Thymus (tissue), 11 donors: Measurements from ENCODE around the gene SEMA4B. TPM values are rescaled to one million over a fixed set of nuclear protein-coding genes. Genes with fewer than 3 reads are reported as not detected.

Source experiments
- DNase-seq, 9 donors: peaks; one replicate each; pipeline ENCODE4 v3.0.0-alpha.2; 2013; ENCODE audit warnings: low spot score in 9 of 9, low read depth in 6 of 9, missing footprints in 1 of 9
- H3K27ac ChIP-seq, 2 donors: one replicate each; pipeline ENCODE4 v1.5.1; 2013; ENCODE audit warnings: control low read depth in 1 of 2, low read depth in 1 of 2, low read length in 1 of 2, mild to moderate bottlenecking in 1 of 2, moderate library complexity in 1 of 2
- H3K27me3 ChIP-seq, 2 donors: one replicate each; pipeline ENCODE4 v1.5.1; 2013; ENCODE audit warnings: low read length in 1 of 2; ENCODE audit not compliant: control insufficient read depth in 2 of 2, insufficient read depth in 1 of 2
- H3K36me3 ChIP-seq, 2 donors: one replicate each; pipeline ENCODE4 v1.5.1; 2013; ENCODE audit warnings: low read length in 1 of 2, mild to moderate bottlenecking in 1 of 2, moderate library complexity in 1 of 2; ENCODE audit not compliant: control insufficient read depth in 2 of 2, insufficient read depth in 2 of 2
- H3K4me1 ChIP-seq, 2 donors: one replicate each; pipeline ENCODE4 v1.5.1; 2013; ENCODE audit warnings: low read length in 2 of 2; ENCODE audit not compliant: control insufficient read depth in 2 of 2, insufficient read depth in 2 of 2
- H3K4me3 ChIP-seq, 2 donors: one replicate each; pipeline ENCODE4 v1.5.1; 2013; ENCODE audit warnings: low read length in 2 of 2, control low read depth in 1 of 2, mild to moderate bottlenecking in 1 of 2
- H3K9me3 ChIP-seq, 2 donors: one replicate each; pipeline ENCODE4 v1.5.1; 2013; ENCODE audit warnings: low read length in 1 of 2, mild to moderate bottlenecking in 1 of 2; ENCODE audit not compliant: control insufficient read depth in 2 of 2, insufficient read depth in 1 of 2
- WGBS: extraction: QIAGEN DNeasy Blood & Tissue Kit; methylation state at CpG from one replicate; pipeline ENCODE4 v1.1.7; 2013; 5-methylcytosine and 5-hydroxymethylcytosine counted together
- polyA plus RNA-seq: library from polyadenylated mRNA; stranded (reverse); fragments of 200-250 nt; gene quantifications from one replicate; pipeline ENCODE4 v1.2.3, GENCODE V29; 2013
- total RNA-seq: library from RNA; stranded (reverse); fragments of 120-200 nt; gene quantifications from one replicate; pipeline ENCODE4 v1.2.4, GENCODE V29; 2013
- donor health status: healthy.

Gene SEMA4B
- total and polyA plus RNA-seq, 2 donors: 6.5 to 32.8 TPM

DNA sequence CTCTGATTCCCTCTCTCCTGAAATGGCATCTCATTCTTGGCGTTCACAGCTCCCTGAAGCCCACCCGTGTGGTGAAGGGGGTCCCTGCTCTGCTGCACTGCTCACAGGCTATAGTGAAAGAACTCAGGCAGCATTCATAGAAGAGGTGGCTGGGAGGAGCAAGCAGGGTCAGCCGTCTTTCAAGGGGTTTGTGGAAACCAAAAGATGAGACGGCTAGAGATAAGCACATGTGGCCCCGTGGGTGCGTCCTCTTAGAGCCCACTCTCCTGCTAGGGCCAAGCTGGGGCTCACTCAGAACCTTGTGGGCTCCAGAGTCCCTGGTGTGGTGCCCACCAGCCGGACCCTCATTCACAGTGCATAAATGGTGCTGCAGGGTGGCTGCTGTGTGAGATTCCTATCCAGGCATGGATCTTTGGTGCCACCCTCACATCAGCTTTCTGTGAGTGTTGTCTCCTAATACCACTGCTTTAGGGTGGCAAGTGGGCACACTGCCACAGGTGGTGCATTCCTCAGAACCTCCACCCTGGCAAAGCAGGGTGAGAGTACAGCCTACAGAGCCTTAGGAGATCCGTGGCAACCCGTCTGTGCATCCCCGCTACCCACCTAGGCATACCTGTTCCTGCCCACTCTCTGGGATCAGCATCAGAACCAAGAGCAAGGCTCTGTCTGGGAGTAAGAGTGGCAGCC is 11.2 kb upstream of the SEMA4B start:
- no peak for DNase-seq
- peaks cover 0 to under 1% of the 10 kb centered on the region in 2 donors for H3K36me3 ChIP-seq
- H3K9me3 ChIP-seq: no peaks in the 10 kb centered on the region
- H3K27ac ChIP-seq: peak overlapping the region in 1 of 2 donors; percentile 54
- H3K27me3 ChIP-seq: no peaks in the 10 kb centered on the region
- WGBS: 74% methylated on average over 10 of the region's 10 CpGs
- H3K4me1 ChIP-seq: peaks cover 40 to 75% of the 10 kb centered on the region in 2 donors
- H3K4me3 ChIP-seq: no peak overlapping the region

- peak overlapping the region; percentile 75 to 93 for H3K27ac ChIP-seq
Observed at GRCh38 chr15:90190606-90191343, 10.4 kb upstream of the SEMA4B start.

GRCh38 chr15:90191344-90191687 is 9.8 kb upstream of the SEMA4B start:
- peak overlapping the region; percentile 79 to 93 for H3K27ac ChIP-seq
- H3K4me1 ChIP-seq: peaks cover 37 to 73% of the 10 kb centered on the region in 2 donors
- no peaks in the 10 kb centered on the region for H3K9me3 ChIP-seq
- H3K27me3 ChIP-seq: no peaks in the 10 kb centered on the region
- WGBS: 88% methylated on average over 3 of the region's 3 CpGs
- DNase-seq: no peak
- no peak overlapping the region for H3K4me3 ChIP-seq
- H3K36me3 ChIP-seq: peaks cover 3 to 5% of the 10 kb centered on the region in 2 donors

More at GRCh38 chr15:90190606-90191343, 10.4 kb upstream of the SEMA4B start:
- Histone ChIP-seq H3K27me3 (no peaks in the 10 kb centered on the region), H3K4me1 (peaks cover 37 to 74% of the 10 kb centered on the region in 2 donors), H3K36me3 (peaks cover 3 to 5% of the 10 kb centered on the region in 2 donors), H3K4me3 (no peak overlapping the region), H3K9me3 (no peaks in the 10 kb centered on the region)
- WGBS: 92% methylated on average over 10 of the region's 10 CpGs
- peak in 1 of 9 donors; percentile 44 for DNase-seq

GRCh38 chr15:90191794-90192509 is 9.2 kb upstream of the SEMA4B start:
- WGBS: 15% methylated on average over 7 of the region's 7 CpGs
- Histone ChIP-seq H3K27ac (peak overlapping the region; percentile 79 to 93), H3K36me3 (peaks cover 3 to 5% of the 10 kb centered on the region in 2 donors), H3K4me3 (peak overlapping the region; percentile 31 to 44), H3K27me3 (no peaks in the 10 kb centered on the region), H3K4me1 (peaks cover 37 to 73% of the 10 kb centered on the region in 2 donors), H3K9me3 (no peaks in the 10 kb centered on the region)
- DNase-seq: peak; percentile 54 to 90 (median 76)

GRCh38 chr15:90192961-90193786 is 8.0 kb upstream of the SEMA4B start:
- H3K27me3 ChIP-seq: no peaks in the 10 kb centered on the region
- peak overlapping the region; percentile 82 to 93 for H3K27ac ChIP-seq
- WGBS: 19% methylated on average over 16 of the region's 16 CpGs
- DNase-seq: peak in 6 of 9 donors; percentile 41 to 72 (median 55)
- H3K4me1 ChIP-seq: peaks cover 37 to 68% of the 10 kb centered on the region in 2 donors
- H3K9me3 ChIP-seq: no peaks in the 10 kb centered on the region
- H3K36me3 ChIP-seq: peaks cover 3 to 5% of the 10 kb centered on the region in 2 donors
- peak overlapping the region; percentile 31 to 44 for H3K4me3 ChIP-seq

DNA sequence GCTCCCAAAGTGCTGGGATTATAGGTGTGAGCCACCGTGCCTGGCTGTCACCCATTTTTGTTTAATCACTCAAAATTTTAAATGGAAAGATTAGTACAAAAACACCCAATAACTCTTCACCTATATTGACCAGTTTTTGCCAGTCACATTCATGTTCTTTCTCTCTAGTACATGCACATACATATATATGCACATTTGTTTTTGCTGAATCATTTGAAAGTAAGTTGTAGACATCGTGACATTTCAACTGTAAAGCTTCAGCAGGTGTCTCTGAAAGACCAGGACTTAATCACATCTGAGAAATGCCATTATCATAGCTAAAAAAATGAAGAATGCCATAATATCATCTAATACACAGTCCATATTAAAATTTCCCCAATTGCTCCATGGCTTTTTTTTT is 6.5 kb upstream of the SEMA4B start:
- peak overlapping the region; percentile 5 to 64 for H3K27ac ChIP-seq
- DNase-seq: peak in 1 of 9 donors; percentile 31
- WGBS: 55% methylated on average over 2 of the region's 2 CpGs

DNA sequence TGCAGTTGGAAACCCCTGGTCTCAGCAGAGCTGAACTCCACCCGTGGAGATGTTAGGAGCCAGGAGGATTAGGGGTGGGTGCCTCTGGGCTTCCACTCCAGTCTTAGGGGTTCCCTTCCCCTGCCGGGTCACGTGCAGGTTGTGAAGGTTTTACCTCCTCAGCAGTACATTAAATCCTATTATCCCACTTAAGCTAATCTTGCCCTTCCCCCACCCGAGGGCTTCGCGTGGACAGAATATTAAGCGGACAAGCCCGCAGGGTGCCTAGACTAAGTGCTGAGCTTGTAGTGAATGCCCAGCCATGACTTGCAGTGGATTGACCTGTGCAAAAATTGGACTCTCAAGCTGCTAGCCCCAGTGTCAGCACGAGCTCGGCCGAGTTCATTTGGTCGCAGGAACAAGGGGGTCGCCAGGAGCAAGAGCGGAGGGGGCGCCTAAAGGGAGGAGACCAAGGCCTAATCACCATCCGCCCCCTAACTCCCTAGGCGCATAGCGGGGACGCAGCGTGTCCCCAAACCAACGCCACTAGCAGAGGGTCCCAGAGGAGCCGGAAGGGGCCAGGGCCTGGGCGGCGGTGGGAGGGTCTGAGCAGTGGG is 498 bp upstream of the SEMA4B start:
- Histone ChIP-seq H3K9me3 (no peaks in the 10 kb centered on the region), H3K36me3 (peaks cover 5 to 9% of the 10 kb centered on the region in 2 donors), H3K27ac (peak overlapping the region in 1 of 2 donors; percentile 48), H3K27me3 (peaks cover 0 to 9% of the 10 kb centered on the region in 2 donors), H3K4me3 (peak overlapping the region; percentile 56 to 91), H3K4me1 (peaks cover 15 to 26% of the 10 kb centered on the region in 2 donors)
- WGBS: 15% methylated on average over 24 of the region's 24 CpGs
- DNase-seq: no peak

More for the DNA sequence above, 6.5 kb upstream of the SEMA4B start:
- Histone ChIP-seq H3K9me3 (no peaks in the 10 kb centered on the region), H3K27me3 (no peaks in the 10 kb centered on the region), H3K4me1 (peaks cover 36 to 59% of the 10 kb centered on the region in 2 donors), H3K4me3 (no peak overlapping the region), H3K36me3 (peaks cover 3 to 5% of the 10 kb centered on the region in 2 donors)

DNA sequence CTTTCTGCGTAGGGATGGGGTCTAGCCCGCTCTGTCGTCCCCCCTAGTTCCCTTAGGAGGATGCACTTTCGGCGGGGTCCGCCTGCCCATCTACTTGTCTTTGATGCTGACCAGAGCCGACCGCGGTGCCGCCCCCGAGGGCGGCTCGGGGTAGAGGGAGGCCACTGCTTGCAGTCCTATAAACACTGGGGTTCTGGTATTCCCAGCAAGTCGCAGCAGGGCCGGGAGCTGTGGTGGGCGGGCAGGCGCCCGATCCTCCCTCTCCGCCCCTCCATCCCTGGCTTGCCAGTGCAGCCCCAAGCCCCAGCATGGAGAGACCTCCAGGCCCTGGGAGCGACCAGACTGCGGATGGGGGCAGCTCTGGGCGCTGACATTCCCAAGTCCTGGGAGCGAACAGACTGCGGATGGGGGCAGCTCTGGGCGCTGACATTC is 830 bp downstream of the SEMA4B start:
- H3K4me1 ChIP-seq: peaks cover 15 to 26% of the 10 kb centered on the region in 2 donors
- peaks cover 16 to 18% of the 10 kb centered on the region in 2 donors for H3K36me3 ChIP-seq
- DNase-seq: no peak
- WGBS: 28% methylated on average over 25 of the region's 25 CpGs
- no peaks in the 10 kb centered on the region for H3K9me3 ChIP-seq
- no peak overlapping the region for H3K27ac ChIP-seq
- peak overlapping the region; percentile 70 to 91 for H3K4me3 ChIP-seq
- peaks cover 0 to 9% of the 10 kb centered on the region in 2 donors for H3K27me3 ChIP-seq
